Measurements from ENCODE around the gene SLX4IP.
"Not testable (repeated sequence)": the region's sequence is repeated elsewhere in the genome, so short reads cannot be mapped to it uniquely, and the experiment has no call there.

The SLX4IP gene

GRCh38 chr20:10603971-10604864 lies 169.1 kb downstream of the SLX4IP start:
- DNase-seq (ENCODE audit: low read depth): no peak

- DNase-seq (ENCODE audit: low read depth): no peak
These were observed 169.8 kb downstream of the SLX4IP start for GRCh38 chr20:10604865-10605440.

DNA sequence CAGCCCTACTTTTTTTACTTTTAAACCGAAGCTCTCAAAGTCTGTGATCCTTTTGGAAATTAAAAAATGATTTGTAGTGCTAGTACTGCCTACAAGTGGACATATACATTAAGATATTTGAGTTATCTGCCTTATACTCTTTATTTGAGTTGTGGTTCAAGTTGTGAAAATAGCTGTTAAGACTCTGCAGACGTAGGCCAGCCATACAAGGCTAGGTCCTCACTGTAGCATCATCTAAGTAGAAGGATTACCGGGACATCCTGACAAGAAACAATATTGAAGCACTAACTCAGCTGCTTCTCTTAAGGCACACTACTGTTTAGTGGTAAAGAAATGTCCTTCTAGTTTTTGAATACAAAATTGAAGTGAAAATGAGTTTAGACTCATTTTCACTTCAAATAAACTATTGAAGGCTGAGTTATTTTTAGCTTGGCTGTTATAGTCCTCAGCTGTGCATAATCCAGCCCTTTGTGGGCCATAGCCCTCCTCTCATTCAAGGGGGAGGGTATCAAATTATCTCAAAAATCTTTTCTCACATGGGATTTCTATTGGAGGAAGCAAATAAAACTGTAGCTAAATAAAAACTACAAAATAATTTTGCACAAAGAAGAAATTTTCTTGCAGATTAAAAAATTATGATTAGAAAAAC lies 170.6 kb downstream of the SLX4IP start:
- no peak for DNase-seq (ENCODE audit: low read depth)

GRCh38 chr20:10609276-10609675 lies 174.2 kb downstream of the SLX4IP start:
- no peak for DNase-seq (ENCODE audit: low read depth)

DNA sequence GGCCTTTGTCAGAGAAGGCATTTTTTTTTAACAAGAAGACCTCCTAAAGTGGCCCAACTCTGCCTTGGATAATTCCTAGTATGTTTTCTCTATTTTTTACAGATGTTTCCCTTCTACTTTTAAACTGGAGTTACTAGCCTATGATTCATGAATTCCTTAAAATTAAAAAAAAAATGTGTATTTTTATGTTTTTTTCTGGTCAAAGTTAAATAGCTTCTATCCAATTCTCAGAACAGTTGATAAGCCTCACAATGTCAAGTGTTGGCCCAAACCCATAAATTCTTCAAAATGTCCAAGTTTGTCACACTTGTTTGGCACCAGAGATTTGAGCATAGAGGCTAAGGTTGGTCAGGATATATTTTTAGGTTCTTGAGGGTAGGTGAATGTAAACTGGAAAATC lies 174.7 kb downstream of the SLX4IP start:
- no peak for DNase-seq (ENCODE audit: low read depth)

GRCh38 chr20:10610251-10610650 lies 175.1 kb downstream of the SLX4IP start:
- DNase-seq (ENCODE audit: low read depth): no peak

DNA sequence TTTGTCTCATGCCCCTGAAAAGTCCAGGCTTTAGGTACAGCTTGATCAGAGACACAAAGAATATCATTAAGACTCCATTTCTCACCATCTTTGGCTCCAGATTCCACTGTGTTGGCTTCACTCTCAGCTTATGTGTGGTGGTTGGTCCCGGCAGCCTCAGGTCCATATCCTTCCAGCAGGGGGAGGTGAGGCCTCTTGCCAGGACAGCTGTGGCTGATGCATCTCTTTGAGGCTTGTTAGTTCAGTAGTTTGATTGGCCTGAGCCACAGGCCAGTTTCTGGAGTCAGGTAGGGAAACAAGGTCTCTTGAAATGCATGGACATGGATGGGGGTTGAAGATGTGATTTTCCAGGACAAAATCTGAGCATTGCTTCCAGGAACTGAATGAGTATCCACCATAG lies 176.3 kb downstream of the SLX4IP start:
- DNase-seq (ENCODE audit: low read depth): no peak

DNA sequence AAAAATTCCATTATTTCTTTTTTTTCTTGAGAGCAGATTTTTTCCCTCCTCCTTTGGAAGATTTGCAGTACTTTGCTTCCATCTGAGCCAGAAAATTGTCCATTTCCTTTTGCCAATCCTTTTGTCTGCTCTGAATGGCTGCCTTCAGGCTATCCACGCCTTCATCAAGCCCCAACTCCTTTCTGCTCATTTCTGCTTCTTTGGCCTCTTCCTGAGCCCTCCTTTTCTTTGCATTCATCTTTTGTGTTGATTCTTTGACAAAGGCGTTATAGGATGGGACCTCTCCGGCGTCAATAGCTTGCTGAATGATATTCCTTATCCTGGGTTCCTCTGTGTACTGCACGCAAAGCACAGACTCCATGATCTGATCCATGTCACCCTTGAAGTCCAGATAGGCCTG lies 178.3 kb downstream of the SLX4IP start:
- not testable (repeated sequence) for DNase-seq (ENCODE audit: low read depth)

GRCh38 chr20:10613911-10614310 lies 178.8 kb downstream of the SLX4IP start:
- DNase-seq (ENCODE audit: low read depth): no peak

GRCh38 chr20:10616212-10616611 lies 181.1 kb downstream of the SLX4IP start:
- DNase-seq (ENCODE audit: low read depth): no peak

- DNase-seq (ENCODE audit: low read depth): not testable (repeated sequence)
These were observed 182.5 kb downstream of the SLX4IP start for GRCh38 chr20:10617549-10618133.

DNA sequence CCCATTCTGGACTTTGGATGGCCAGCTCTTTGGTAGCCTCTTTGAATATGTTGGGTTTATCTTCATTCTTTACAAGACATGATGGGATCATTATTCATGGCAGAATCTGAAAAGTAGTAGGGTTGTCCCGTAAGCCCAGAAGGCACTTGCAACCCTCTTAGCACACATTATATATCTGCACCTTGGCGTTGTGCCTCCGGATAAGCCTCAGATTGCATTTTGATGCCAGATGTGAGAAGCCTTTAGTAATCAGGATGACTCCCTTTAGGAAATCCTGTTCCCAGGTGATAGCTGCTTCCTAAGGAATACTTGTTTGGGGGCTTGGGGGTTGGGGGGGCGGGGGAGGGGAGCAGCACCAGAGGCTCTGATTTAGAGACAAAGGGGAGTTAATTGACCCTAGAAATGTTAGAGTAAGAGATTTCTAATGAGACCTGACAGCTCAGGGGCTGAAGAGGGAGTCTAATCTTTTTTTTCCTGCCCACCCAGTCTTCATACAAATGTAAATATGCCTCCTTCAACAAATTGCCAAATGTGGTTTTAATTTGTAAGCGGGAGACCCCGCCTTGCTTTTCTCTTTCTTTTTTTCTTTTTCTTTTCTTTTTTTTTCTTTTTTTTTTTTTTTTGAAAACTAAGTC lies 183.6 kb downstream of the SLX4IP start:
- no peak for DNase-seq (ENCODE audit: low read depth)

- DNase-seq (ENCODE audit: low read depth): no peak
These were observed 184.3 kb downstream of the SLX4IP start for GRCh38 chr20:10619427-10619826.

- DNase-seq (ENCODE audit: low read depth): no peak
These were observed 186.0 kb downstream of the SLX4IP start for GRCh38 chr20:10621149-10621548.

DNA sequence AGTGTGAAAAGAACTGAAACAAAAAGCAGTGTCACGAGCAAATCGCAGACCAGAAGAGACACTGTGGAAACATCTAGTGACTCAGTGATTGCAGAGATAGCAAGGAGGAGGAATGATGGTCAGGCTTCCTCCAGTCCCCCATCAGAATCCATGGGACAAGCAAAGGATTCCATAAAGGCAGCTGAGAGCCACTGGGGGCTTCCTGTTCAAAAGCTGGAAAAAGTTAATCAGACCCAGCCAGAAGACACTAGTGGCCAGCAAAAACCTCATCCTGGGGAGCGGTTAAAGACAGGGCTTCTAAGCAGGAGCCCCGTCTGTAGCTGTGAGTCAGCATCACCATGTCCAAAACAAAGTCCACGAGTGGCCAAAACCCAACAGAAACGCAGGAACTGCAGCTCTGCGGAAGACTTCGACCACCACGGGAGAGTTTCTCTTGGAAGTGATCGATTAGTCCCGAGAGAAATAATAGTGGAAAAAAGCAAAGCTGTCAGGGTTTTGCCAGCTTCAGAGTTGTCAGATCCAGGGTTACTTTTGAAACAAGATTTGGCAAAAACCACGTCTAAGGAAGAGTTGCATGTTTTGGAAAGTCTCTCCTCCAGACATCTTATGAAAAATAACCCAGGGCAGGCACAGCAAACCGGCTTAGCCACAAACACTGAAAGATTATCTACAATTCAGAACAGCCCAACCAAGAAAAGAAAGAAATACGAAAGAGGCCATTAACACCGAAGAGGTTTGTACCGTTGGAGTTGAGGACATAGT lies 187.7 kb downstream of the SLX4IP start:
- no peak for DNase-seq (ENCODE audit: low read depth)

DNA sequence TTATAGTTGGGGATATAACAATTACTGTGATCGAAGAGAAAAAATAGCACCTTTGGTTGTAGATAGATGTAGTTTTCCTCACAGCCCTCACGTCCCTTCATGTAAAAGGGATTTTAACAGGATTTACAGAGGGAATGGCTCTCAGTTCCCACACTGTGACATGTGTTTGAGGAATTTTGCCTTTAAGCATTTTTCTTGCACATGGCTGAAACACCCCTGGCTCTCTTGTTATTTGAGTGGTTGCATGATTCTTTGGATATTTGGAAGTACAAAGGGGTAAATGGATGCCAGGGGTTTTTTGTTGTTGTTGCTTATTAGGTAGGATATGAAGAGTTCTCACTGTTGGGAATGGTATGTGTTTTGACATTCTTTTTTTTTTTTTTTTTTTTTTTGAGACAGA lies 190.5 kb downstream of the SLX4IP start:
- no peak for DNase-seq (ENCODE audit: low read depth)

GRCh38 chr20:10626896-10627295 lies 191.8 kb downstream of the SLX4IP start:
- no peak for DNase-seq (ENCODE audit: low read depth)

DNA sequence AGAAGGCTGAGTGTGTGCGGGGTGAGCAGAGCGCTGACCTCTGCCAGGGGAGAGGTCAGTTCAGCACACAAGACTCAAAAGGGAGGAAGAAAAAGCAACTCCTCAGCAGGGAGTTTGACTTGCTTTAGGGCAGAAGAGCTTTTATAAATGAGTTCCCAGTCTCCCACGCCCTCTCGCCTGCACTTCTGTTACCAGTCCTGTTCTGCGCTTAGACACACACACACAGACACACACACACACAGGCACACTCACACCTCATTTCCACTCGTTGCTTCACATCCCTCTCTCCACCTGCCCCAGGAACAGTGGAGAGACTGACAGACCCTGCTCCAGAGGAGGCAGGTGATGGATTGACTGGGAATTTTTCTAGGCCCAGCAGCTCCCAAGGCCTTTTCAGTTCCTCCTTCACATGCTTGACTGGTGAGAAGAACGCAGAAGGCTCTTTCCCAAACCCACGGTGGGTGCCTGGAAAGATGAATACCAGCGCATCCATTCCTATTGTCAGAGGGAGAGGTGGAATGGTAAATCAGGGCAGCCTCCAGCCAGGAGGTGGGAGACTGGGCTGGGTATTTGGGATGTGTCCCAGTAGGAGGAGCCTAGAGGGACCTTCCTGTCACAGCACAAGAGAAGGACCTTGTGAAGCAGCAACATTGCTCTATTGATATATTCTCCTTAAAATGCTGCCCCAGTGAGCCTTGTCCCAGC lies 195.0 kb downstream of the SLX4IP start:
- no peak for DNase-seq (ENCODE audit: low read depth)

DNA sequence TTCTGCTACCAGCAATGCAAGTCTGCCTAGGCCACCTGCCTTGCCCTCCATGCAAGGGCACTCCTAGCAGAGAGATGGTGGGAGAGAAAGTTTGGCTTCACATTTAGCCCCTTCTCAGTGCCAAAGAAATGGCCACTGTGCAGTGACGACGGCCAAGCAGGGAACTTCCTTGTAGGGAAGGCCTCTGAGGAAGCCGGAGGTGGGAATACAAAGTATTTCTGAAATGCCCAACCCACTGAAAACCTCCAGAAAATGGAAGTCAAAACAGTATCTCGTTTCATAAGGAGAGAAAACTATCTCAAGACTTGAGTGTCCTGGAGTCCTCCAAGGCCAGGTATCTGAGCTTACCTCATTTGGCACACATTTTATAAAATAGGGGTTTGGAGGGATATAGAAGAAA lies 196.0 kb downstream of the SLX4IP start:
- no peak for DNase-seq (ENCODE audit: low read depth)

GRCh38 chr20:10632721-10633509 lies 197.8 kb downstream of the SLX4IP start:
- DNase-seq (ENCODE audit: low read depth): no peak

Data from T follicular helper cell (primary cell).